Endothelial cell of umbilical vein (primary cell): ENCODE results near the gene HAVCR2. TPM values are rescaled to one million over a fixed set of nuclear protein-coding genes. Genes with fewer than 3 reads are reported as not detected.
A peak's percentile ranks its signal among the peaks of the same experiment; 100 is the strongest.

Source experiments
- BruUV-seq: library from RNA; stranded (reverse); fragments of 400-500 nt; replicated peaks from 2 replicates; lab custom pipeline; 2021; lab: Mats Ljungman, UMichigan
- CTCF ChIA-PET: fragments of 300-600, 350-600 bp; sonication (Branson Sonifier 250); formaldehyde crosslinking; loops from one replicate; lab custom pipeline; 2021; ENCODE audit warnings: antibody characterized with exemption, inconsistent platforms; lab: Charles Lee
- POLR2A ChIA-PET: fragments of 300-600, 350-600 bp; sonication (Branson Sonifier 250); formaldehyde crosslinking; loops from one replicate; lab custom pipeline; 2021; ENCODE audit warnings: antibody characterized with exemption, inconsistent platforms; lab: Charles Lee
- DNase-seq: peaks from one replicate; pipeline ENCODE4 v3.0.0-alpha.2; 2011; ENCODE audit warnings: low read depth, low spot score
- FAIRE-seq: peaks from 2 replicates; lab custom pipeline; 2011; peaks lifted over from hg19 to GRCh38; lab: Jason Lieb, UNC
- H2AFZ ChIP-seq: 2 replicates; pipeline ENCODE4 v1.6.0; 2012; ENCODE audit warnings: low read depth, low read length, control low read depth, inconsistent platforms
- H3K27ac ChIP-seq: 2 replicates; pipeline ENCODE4 v1.5.1; 2011; ENCODE audit warnings: low read depth, mild to moderate bottlenecking, control low read depth, low read length, moderate library complexity; ENCODE audit not compliant: insufficient read depth
- H3K27me3 ChIP-seq, 2 experiments: 2 replicates each; pipeline versions ENCODE4 v1.6.0 to v1.6.1; 2011; ENCODE audit warnings: low read length in 2 of 2, mixed read lengths in 1 of 2; ENCODE audit not compliant: control insufficient read depth in 2 of 2, insufficient read depth in 2 of 2
- H3K36me3 ChIP-seq, 2 experiments: 2 replicates in 1 of 2; 3 replicates in 1 of 2; pipeline ENCODE4 v1.5.1; 2011; ENCODE audit warnings: low read length in 2 of 2, mild to moderate bottlenecking in 1 of 2, moderate library complexity in 1 of 2; ENCODE audit not compliant: control insufficient read depth in 2 of 2, insufficient read depth in 2 of 2; ENCODE audit errors: extremely low read depth in 1 of 2
- H3K4me1 ChIP-seq: 3 replicates; pipeline ENCODE4 v1.5.1; 2011; ENCODE audit warnings: mild to moderate bottlenecking, low read length; ENCODE audit not compliant: control insufficient read depth, insufficient read depth; ENCODE audit errors: extremely low read depth
- H3K4me2 ChIP-seq: 2 replicates; pipeline ENCODE4 v1.6.1; 2011; ENCODE audit warnings: low read length, control low read depth, mixed read lengths; ENCODE audit not compliant: insufficient read depth
- H3K4me3 ChIP-seq, 3 experiments: fragments of 200-600 bp in 1 of 3; sonication (generic), shearing (Covaris generic) in 1 of 3; replicated peaks in 1 of 3; 2 replicates each; pipeline ENCODE4 v1.5.1; 2011 to 2016; ENCODE audit warnings: control low read depth in 3 of 3, low read length in 3 of 3, mild to moderate bottlenecking in 2 of 3, inconsistent platforms in 1 of 3, low read depth in 1 of 3, moderate library complexity in 1 of 3; ENCODE audit not compliant: insufficient read depth in 1 of 3
- H3K79me2 ChIP-seq: 2 replicates; pipeline ENCODE4 v1.6.0; 2012; ENCODE audit warnings: low read length, inconsistent platforms; ENCODE audit not compliant: control insufficient read depth, insufficient read depth
- H3K9ac ChIP-seq: replicated peaks from 2 replicates; pipeline ENCODE3; 2011; ENCODE audit warnings: low read length, control low read depth; ENCODE audit not compliant: insufficient read depth; ENCODE audit errors: extremely low read depth
- H3K9me1 ChIP-seq: replicated peaks from 3 replicates; pipeline ENCODE4 v1.6.0; 2011; ENCODE audit warnings: mild to moderate bottlenecking, low read length; ENCODE audit not compliant: control insufficient read depth, insufficient read depth; ENCODE audit errors: extremely low read depth
- H3K9me3 ChIP-seq: replicated peaks from 2 replicates; pipeline ENCODE4 v1.5.1; 2012; ENCODE audit warnings: low read length, inconsistent platforms; ENCODE audit not compliant: control insufficient read depth, insufficient read depth
- H4K20me1 ChIP-seq: replicated peaks from 2 replicates; pipeline ENCODE3; 2011; ENCODE audit warnings: mild to moderate bottlenecking, low read length; ENCODE audit not compliant: control insufficient read depth, insufficient read depth; ENCODE audit errors: extremely low read depth
- FOS ChIP-seq: IDR thresholded peaks from 2 replicates; pipeline ENCODE4 v1.6.1; 2011; ENCODE audit warnings: mild to moderate bottlenecking, low read length, moderate library complexity, borderline replicate concordance; ENCODE audit not compliant: insufficient read depth
- JUN ChIP-seq: IDR thresholded peaks from 2 replicates; pipeline ENCODE4 v1.6.1; 2011; ENCODE audit warnings: borderline replicate concordance, low read depth; ENCODE audit not compliant: insufficient read length, insufficient read depth
- POLR2A ChIP-seq: IDR thresholded peaks from 2 replicates; pipeline ENCODE4 v1.6.1; 2012; ENCODE audit warnings: low read depth, mild to moderate bottlenecking, control low read depth, low read length
- POLR2AphosphoS5 ChIP-seq: IDR thresholded peaks from 2 replicates; pipeline ENCODE4 v1.6.1; 2012; ENCODE audit warnings: low read depth, mild to moderate bottlenecking, control low read depth, low read length, moderate library complexity; ENCODE audit not compliant: insufficient read depth
- dilution Hi-C: fragments of 300-500 bp; cut with MboI; formaldehyde crosslinking; loops from one replicate; pipeline ENCODE4 v1.15.0; 2019; ENCODE audit warnings: low sequenced_read_pairs; ENCODE audit not compliant: extremely low pct_ligation_motif_present
- intact Hi-C: fragments of 100-400 bp; cut with micrococcal nuclease; formaldehyde crosslinking; loops from one replicate; pipeline ENCODE4 v1.10.0; 2022
- polyA plus RNA-seq, 4 experiments: library from polyadenylated mRNA; depleted of rRNA in 3 of 4; stranded (reverse) in 3 of 4; unstranded in 1 of 4; fragments of >200 nt; gene quantifications; 2 replicates each; pipeline versions ENCODE4 v1.2.1 to v1.2.3, GENCODE V29; 2011 to 2012; ENCODE audit warnings: missing spikeins in 1 of 4
- total RNA-seq: library from RNA; stranded (reverse); gene quantifications from 2 replicates; pipeline ENCODE4 v1.2.3, GENCODE V29; 2021

The HAVCR2 gene
- total and polyA plus RNA-seq, 2 donors (not counting 3 experiments of a cell fraction or from before 2014, with no cell fraction given) = not detected

GRCh38 chr5:157143127-157143971 lies 34.5 kb upstream of the HAVCR2 start:
- Histone ChIP-seq H3K79me2 (peaks cover 20% of the 10 kb centered on the region), H2AFZ (peak overlapping the region; percentile 90), H3K27ac (peak overlapping the region; percentile 79), H3K9ac (peak overlapping the region; percentile 87), H3K36me3 (no peaks in the 10 kb centered on the region), H3K4me1 (peaks cover 6% of the 10 kb centered on the region), H3K9me3 (no peaks in the 10 kb centered on the region), H3K4me3 (peak overlapping the region; percentile 77 to 90 (median 79)), H3K27me3 (no peaks in the 10 kb centered on the region), H3K4me2 (peak overlapping the region; percentile 96), H4K20me1 (no peaks in the 10 kb centered on the region), H3K9me1 (no peaks in the 10 kb centered on the region)
- intact Hi-C loops = loop anchor here (5.0 kb wide), 2 partner anchors 124 to 589 kb away; partner anchors contain the start of genes CYFIP2 and THG1L
- ChIA-PET POLR2A (interaction anchor here (0.8 kb wide), 1 partner anchor 11 kb away, joined by 3 read pairs; no protein-coding TSS in a partner anchor), CTCF (interaction anchor here (2.6 kb wide), 1 partner anchor 11 kb away, joined by 13 read pairs; no protein-coding TSS in a partner anchor)
- dilution Hi-C loops = no loop called here
- TSS peak; percentile 91 for BruUV-seq
- FAIRE-seq = peak; percentile 59
- DNase-seq = no peak
- TF ChIP-seq FOS (no peak), POLR2AphosphoS5 (peak; percentile 14), POLR2A (no peak), JUN (no peak)
